ENCODE results near the gene ICE2.
A peak's percentile ranks its signal among the peaks of the same experiment; 100 is the strongest.

The ICE2 gene, protein sequence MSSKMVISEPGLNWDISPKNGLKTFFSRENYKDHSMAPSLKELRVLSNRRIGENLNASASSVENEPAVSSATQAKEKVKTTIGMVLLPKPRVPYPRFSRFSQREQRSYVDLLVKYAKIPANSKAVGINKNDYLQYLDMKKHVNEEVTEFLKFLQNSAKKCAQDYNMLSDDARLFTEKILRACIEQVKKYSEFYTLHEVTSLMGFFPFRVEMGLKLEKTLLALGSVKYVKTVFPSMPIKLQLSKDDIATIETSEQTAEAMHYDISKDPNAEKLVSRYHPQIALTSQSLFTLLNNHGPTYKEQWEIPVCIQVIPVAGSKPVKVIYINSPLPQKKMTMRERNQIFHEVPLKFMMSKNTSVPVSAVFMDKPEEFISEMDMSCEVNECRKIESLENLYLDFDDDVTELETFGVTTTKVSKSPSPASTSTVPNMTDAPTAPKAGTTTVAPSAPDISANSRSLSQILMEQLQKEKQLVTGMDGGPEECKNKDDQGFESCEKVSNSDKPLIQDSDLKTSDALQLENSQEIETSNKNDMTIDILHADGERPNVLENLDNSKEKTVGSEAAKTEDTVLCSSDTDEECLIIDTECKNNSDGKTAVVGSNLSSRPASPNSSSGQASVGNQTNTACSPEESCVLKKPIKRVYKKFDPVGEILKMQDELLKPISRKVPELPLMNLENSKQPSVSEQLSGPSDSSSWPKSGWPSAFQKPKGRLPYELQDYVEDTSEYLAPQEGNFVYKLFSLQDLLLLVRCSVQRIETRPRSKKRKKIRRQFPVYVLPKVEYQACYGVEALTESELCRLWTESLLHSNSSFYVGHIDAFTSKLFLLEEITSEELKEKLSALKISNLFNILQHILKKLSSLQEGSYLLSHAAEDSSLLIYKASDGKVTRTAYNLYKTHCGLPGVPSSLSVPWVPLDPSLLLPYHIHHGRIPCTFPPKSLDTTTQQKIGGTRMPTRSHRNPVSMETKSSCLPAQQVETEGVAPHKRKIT

DNA sequence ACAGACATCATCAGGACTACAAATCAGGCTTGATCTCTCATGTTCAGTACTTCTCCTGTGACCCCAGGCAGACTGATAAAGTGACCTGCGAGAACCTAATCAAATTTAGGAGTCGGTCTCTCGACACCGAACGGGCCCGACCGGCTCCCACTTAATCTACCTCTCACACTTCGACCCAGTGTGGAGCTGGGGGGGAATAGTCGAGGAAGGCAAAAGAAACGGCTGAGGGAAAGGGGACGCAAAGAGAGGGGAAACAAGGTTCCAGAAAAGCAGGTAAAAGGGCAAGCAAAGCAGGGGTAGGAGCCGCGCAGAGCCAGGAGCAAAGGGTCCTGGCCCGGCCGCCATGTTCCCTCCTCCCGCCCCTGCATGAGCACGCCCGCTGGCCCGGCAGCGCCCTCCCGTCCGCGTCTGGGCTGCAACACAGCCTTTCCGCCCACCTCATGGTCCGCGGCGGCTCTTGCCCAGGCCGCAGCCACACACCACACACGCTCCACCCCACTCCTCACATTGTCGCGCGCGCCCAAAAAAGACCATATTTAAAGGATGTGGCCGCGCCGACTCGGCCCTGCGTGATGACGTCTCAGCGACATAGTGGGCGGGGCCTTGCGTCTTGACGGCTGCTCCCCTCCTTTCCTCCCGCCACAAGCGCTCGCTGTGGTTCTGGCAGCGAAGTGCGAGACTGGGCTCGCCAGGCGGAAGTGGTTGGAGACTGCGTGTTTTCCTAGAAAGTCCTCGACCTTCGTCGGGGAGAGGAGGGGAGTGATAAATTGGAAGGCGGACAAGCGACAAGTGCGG is at the start of gene ICE2:
ICE2 (minus strand) TSS at position 577 of the 795 bp plus-strand sequence. CDS start 1,165 bp downstream, outside the sequence.
- DNase-seq (ENCODE audit: low spot score), result peak; percentile 92

DNA sequence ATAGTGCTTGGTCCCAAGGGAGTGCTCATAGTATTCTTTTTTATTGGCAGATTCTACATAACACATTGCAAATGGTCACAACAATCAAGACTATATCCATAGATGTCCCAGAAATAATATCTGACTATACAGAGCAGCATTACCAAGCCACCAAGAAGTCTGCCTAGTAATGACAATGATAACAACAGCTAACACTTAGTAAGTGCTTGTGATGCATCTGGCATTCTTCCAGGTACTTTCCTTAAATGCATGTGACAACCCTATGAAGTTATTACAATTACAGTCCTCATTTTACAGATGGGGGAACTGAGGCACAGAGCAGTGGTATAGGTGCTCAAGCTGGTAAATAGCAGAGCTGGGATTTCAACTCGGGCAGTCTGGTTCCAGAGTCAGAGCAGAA is 49.6 kb upstream of the ICE2 start:
- DNase-seq (ENCODE audit: low spot score), result peak; percentile 61

DNA sequence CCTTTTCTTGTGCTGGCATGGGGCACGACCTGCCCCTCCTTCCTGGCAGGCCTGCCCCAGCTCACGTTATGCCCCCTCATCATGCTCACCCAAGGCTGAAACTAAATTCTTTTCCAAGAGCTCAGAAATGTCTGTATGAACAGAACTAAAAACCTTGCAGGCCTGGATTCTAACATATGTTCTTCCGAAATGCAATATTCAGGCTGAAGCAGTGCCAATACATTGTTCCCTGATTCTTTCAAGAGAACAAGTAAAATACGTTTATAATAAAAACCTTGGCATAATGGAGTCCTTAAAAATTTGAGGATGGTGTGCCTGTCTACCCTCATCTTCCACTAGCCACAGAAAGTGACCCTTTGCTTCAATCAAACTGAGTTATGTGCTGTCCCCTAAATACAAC is 48.5 kb upstream of the ICE2 start:
- DNase-seq (ENCODE audit: low spot score), result no peak

DNA sequence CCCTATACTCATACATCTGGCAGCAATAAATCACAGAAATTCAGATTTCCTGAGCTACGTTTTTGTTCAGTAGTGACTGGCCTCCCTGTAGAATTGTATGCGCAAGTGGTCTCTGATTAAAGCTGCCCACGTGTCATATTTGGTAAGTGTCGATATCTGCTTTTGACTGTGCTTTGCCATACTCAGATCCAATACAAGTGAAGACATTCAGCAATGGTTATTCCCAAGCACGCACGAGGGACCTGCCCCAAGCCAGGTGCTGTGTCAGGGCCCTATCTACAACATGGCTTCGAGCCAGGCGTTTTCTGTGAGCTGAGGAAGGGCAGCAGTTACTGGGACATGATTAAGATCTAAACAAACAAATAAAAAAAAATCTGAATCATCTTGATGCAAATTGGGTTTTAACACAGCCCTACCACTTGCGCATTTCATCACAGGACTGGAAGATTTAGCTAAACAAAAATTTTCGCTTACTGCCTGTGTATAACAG is 47.2 kb upstream of the ICE2 start:
- DNase-seq (ENCODE audit: low spot score), result no peak

DNA sequence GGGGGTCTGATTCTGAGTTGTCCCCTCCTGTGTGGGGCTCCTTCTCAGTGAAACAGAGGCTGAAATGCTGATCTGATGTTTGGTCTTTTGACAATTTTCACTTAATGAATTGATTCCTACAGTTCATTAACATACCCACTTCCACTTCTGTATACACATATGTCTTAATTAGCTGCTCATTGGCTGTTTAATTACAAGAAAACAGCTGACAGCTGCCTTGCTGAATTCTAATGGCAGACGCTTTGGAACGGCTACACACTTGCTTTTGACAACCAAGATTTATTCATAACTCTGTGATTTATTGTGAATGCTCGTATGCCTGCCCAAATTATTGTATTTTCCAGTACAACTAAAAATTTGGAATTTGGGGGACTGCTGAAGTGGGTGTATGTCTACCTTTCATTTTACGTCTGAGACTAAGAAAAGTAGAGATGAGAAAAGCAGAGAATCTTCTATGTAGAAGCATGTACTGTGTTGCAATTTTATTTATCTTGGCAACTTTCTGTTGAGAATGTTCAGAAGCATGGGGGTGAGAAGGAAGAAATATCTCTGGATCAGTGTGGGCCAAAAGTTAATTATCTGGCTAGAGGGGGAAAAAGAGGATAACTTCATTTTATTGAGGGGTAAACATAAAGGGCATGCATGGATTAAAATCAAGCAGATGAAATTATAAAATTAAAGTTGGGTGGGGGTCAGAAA is 46.5 kb upstream of the ICE2 start:
- DNase-seq (ENCODE audit: low spot score), result no peak

DNA sequence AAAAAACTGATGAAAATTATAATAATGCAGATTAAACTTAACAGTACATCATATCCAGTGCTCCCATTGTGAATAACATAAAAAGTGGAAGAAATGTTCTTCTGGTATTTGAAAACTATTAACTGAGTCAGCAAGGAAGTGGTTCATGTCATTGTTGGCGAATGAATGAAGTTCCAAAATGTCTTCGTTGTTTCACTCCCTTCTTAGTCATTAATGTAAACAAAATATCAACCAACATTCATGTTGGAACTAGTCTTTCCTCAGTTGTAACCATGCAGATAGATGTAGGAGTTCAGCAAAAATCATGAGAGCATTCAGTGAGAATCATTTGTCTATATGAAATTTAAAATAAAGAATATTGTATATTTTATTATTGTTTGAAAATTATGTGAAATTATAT is 44.1 kb upstream of the ICE2 start:
- no peak for DNase-seq (ENCODE audit: low spot score)

DNA sequence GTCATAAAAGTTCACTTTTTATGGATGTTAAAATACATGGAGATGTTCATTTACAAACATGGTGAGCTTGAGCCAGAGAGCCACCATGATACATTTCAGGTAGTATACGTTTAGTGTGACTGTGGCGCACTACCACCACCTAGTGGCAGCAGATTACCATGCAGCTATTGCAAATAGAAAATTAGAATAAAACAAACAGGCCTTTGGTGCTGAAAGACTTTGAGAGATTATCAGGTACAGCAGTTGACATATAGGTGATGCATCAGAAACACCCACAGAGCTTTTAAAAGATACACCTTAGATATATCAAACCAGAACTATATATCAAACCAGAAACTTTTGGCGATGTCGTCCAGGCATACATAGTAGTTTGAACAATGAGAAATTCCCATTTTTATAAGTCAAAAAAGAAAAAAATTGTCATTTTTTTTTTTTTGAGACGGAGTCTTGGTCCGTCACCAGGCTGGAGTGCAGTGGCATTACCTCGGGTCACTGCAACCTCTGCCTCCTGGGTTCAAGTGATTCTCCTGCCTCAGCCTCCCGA is 42.0 kb upstream of the ICE2 start:
- peak; percentile 71 for DNase-seq (ENCODE audit: low spot score)

DNA sequence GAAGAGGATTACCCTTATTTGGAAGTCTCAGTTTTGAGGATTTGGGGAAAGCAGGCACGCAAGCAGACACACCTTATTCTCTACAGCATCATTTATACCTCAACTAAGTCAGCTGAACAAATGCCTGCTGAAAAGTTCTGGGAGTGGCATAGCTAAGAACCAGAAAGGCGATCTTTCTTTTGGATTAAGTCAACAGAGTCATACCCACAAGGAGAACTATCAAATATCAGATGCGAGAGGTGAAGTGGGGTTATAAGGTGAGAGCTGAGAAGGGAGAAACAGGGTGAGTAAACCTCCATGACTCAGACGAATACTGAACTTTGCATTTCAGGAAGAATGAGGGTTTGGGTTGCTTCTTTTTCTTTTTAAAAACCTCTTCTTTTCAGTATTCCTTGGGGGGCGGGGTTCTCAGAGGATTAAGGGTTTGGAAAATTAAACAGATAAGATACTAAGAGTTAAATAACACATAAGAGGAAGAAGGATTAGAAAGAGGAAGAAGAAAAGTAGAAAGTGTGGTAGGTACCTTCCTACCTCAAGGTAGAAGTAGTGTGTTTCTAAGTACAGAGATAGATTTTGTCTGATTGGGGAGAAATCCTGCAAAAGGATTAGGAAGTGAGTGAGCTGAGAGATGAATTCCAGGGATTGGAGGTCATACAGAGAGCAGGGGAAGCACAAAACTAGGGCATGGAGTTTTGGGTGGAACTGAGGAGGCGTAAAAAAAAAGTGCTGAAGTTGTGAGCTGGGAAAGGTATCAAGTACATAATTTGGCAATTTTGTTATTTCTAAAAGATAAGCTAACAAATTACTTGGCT is 41.3 kb upstream of the ICE2 start:
- no peak for DNase-seq (ENCODE audit: low spot score)

DNA sequence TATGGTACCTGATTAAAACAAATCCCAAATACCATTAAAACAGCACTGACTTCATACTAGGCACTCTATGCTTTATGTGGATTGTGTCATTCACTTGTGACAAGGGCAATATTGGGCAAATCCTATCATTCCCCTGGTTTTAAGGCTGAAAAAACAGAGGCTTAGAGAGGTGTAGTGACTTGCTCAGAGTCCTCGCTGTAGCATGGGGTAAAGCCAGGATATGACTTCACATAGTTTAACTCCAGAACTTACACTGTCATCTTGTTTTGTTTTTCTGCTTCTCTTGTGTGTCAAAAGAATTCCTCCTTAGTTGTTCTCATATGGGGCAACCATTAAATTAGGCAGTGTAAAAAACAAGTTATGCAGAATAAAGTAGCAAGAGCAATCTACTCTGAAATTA is 40.3 kb upstream of the ICE2 start:
- DNase-seq (ENCODE audit: low spot score), result no peak

DNA sequence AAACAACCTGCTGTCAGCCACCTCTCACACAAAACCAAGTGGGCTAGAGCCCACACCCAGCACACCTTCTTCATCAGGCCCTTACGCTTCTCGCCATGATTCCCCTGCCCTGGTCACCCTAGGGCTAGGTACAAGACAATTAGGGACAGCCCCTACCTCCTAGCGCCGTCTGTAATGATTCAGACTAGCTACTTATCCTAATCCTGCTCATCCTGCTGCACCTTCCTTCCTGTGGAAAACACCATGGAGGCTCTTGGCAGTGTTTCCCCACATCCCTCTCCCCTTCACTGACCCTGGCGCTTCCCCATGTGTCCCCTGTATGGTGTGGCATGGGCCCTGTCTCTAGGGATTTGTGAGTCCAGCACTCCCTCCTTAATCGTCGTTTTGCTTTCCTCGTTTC is 39.6 kb upstream of the ICE2 start:
- DNase-seq (ENCODE audit: low spot score), result no peak

DNA sequence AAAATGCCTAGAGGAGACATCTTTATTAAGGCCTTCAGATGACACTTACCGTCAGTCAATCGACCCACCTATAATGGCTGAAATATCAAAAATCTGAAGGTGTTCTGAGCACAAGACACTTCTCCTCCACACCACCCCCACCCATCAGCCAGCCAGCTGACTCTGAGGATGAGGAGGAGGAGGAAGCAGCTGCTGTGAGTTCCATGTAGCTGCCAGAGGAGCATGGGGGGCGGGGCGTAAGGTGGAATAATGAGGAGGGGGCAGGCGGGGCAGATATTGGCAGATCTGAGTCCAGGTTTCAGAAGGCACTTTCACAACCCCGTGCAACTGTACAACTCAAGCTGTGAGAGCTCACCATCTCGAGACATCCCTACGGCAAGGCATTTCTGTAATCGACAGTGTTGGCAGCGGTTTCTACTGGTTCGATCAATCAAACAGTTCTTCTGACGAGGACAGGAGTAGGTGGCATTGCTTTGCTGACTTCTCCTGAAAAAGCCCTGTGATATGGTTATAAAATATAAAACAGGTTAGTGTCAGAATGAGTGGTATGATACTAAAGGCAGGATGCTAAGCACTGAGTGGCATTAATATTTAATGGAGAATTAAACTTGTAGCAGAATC is 35.4 kb upstream of the ICE2 start:
- DNase-seq (ENCODE audit: low spot score), result no peak

DNA sequence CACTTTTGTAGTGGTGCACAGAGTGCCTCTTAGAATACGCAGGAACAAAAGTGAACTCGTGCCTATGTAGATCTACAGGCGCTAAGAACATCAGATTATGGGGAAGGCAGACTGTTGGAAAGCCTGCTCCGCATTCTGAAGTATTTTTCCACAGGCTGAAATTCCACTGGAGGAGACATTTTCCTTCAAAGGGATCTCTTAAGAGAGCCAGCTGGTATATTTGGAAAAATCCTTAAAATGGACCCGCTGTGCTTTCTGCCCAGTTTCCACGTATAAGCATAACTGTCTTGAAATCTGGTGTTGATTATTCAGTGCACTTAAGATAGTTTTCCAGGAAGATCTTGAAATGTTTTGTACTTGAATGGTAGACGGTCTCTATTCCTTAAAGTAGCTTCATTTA is 34.7 kb upstream of the ICE2 start:
- DNase-seq (ENCODE audit: low spot score), result no peak

DNA sequence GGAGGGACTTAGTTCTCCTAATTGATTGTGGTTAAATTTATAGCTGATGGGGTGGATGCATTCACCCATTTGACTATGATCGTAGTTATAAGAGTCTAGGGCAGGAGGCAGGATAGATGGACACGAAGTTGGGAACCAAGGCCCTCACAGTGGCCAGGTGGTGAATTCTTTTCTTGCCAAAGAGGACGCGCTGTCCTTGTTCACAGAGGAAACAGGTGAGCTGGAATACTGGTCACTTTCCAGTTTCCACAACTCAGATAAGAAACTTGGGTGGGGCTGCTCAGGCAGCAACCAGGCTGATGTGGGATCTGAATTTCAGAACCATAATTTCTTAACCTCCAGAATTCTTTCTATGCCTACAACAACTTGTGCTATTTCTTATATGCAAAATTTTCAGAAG is 34.0 kb upstream of the ICE2 start:
- no peak for DNase-seq (ENCODE audit: low spot score)

DNA sequence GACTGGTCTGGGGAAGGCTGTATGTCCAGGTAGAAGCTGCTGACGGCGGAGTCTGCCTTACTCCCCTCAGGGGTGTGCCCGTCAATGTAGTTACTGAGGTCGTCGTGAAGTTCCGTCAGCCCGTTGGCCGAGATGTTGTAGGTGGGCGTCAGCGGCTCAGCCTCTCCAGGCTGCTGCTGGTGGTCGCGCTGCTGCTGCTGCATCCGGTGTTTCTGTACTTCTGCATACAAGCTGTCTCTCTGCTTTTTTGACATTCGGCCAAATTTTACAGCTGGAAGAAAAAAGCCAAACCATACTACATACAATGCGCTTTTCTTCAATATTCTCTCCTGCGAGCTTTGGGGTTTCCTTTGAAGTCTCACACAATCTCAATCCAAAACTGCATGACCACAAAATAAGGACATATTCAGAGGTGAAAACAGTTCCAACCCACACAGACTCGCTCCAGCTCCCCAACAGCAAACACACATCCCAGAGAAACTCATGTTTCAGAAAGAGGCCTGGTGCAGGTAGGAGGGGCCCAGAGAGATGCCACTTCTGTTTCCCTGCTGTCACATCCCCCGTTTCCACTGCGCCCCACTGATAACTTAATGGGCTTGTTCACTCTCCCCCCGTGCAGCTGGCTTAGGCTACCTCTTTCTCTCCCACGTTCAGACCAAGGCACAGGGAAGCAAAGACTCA is 32.5 kb upstream of the ICE2 start:
- no peak for DNase-seq (ENCODE audit: low spot score)

DNA sequence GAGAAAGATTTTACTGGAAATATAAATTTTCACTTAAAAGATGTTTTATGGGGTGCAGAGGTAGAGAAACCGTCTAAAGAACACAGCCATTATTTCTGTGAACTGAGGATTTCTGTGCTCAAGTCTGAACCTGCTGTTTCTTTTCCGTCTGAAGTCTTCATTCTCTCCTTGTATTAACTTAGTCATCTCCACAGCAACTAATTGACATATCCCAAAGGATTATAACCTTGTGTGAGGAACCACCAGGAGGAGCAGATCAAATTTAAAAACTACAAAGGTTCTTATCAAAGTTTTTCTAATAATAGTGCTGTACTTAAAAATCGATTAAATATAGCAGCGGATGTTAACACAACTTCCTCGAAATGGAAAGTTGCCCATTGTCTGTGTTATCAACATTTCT is 31.1 kb upstream of the ICE2 start:
- DNase-seq (ENCODE audit: low spot score), result no peak

DNA sequence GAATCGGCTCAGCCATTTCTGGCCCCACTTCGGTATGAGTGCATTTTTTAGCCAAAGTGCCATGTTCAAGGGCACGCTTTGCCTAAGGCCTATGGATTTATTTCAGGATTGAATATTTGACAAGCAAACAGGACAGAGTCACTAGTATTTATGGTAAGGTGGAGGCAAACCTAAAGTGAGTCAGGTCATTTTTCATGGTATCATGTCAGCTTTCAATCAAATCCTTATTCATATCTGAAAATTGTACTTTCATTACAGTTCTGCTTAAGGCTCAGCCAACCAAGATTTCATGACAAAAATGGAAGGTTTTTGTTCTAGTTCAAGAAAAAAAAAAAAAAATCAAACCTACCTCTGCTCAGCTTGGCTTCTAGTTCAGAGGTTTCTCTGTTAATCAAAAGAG is 30.5 kb upstream of the ICE2 start:
- DNase-seq (ENCODE audit: low spot score), result no peak

DNA sequence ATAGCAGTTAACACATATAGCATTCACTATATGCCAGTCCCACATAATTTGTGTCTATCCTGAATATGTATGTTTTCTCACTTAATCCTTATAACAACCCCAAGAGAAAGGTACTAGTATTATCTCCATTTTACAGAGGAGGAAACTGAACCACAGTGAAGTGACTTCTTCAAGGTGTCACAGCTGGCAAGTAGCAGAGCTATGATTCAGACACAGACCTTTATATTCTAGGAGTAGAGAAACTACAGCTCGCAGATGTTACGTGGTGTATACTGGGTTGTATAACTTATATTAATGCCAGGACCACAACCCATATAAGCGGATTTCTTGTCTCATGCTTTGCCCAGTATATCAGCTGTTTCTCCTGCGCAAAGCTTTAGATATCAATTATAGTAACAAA is 29.5 kb upstream of the ICE2 start:
- no peak for DNase-seq (ENCODE audit: low spot score)

DNA sequence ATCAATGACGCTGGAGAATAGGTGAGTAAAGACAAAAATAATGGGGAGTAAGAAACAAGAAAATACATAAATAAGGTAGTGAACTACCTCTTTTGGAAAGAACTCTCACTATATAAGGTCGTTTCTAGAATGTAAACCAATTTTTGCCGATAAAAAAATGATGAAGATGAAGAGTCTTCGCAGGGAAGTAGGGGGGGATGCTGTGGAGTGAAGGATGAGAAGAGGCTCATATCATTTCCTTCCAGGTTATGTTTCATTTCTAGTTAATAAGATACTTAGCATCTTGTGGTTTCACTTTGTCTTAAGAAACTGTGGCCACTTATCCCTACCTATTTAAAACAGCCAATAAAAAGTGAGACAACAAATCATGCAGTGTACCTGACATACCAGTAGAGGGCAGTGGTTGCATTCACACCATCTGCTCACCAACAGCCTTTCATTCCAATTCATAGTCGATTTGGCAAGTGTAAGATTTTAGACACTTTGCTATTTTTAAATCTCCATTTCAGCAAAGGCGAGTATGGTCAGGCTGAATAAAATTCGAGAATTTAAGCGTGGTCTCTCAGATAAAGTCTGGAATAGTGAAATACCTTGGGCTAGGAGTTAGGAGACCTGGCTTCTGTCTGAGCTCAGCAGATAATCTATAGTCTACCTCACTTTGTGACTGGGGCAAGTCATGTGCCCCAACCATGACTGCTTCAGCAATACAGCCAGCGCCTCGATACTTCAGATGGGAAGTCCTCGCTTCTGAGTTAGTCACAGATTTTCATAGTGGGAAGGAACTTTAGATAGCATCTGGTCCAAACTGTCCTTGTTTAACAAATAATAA is 28.9 kb upstream of the ICE2 start:
- peak; percentile 76 for DNase-seq (ENCODE audit: low spot score)

Data from CD4-positive, alpha-beta T cell treated with Interleukin-6 at 100 ng/mL for 8 hours (primary cell).